Measurements from ENCODE around the gene WDR88. TPM values are rescaled to one million over a fixed set of nuclear protein-coding genes. Genes with fewer than 3 reads are reported as not detected.
"Not testable (repeated sequence)": the region's sequence is repeated elsewhere in the genome, so short reads cannot be mapped to it uniquely, and the experiment has no call there.

WDR88 gene
- total RNA-seq, 1 donor from 2014 or later, result not detected

- Histone ChIP-seq H3K27me3 (ENCODE audit: control insufficient read depth in 3 of 3, insufficient read depth in 3 of 3, low read length in 3 of 3) (no peaks in the 10 kb centered on the region), H3K4me1 (ENCODE audit: control insufficient read depth in 3 of 3, insufficient read depth in 3 of 3, low read length in 3 of 3) (no peaks in the 10 kb centered on the region), H3K9me3 (ENCODE audit: control insufficient read depth in 3 of 3, low read length in 3 of 3) (no peaks in the 10 kb centered on the region), H3K36me3 (ENCODE audit: control insufficient read depth in 3 of 3, insufficient read depth in 3 of 3, low read length in 3 of 3) (peaks cover 11 to 19% (median 17%) of the 10 kb centered on the region in 3 donors), H3K9ac (ENCODE audit: low read depth in 1 of 3, low read length in 3 of 3) (no peak overlapping the region), H3K27ac (ENCODE audit: low read depth, low read length) (no peak overlapping the region), H3K4me3 (ENCODE audit: low read length in 3 of 3) (no peak overlapping the region)
Observed at GRCh38 chr19:33207903-33208302, 76.0 kb downstream of the WDR88 start.

DNA sequence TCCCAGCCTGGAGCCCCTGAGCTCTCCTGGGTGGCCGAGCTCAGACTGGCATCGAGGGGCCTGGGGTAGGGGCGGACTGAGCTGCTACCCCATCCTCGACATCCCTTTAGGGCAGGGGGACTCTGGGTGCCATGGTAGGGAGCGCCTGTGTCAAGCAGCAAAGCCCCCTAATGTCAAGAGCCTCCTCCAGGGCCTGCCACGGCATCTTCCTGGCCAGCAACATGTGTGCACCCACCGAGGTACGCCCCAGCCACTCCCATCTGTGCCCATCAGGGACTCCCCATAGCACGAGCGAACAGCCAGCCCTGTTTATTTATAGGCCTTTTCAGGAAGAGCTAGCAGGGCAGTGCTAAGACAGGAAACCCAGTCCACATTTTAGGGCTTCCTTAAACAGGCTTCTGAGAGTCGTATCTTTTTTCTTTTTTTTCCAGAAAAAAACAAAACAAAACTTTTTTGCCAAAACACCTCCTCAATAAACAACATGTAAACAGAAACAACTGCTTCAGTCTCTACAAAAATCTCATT lies 76.5 kb downstream of the WDR88 start:
- Histone ChIP-seq H3K27me3 (ENCODE audit: control insufficient read depth in 3 of 3, insufficient read depth in 3 of 3, low read length in 3 of 3) (no peaks in the 10 kb centered on the region), H3K36me3 (ENCODE audit: control insufficient read depth in 3 of 3, insufficient read depth in 3 of 3, low read length in 3 of 3) (peaks cover 6 to 13% (median 11%) of the 10 kb centered on the region in 3 donors), H3K4me1 (ENCODE audit: control insufficient read depth in 3 of 3, insufficient read depth in 3 of 3, low read length in 3 of 3) (no peaks in the 10 kb centered on the region), H3K9me3 (ENCODE audit: control insufficient read depth in 3 of 3, low read length in 3 of 3) (no peaks in the 10 kb centered on the region), H3K4me3 (ENCODE audit: low read length in 3 of 3) (no peak overlapping the region), H3K27ac (ENCODE audit: low read depth, low read length) (no peak overlapping the region), H3K9ac (ENCODE audit: low read depth in 1 of 3, low read length in 3 of 3) (no peak overlapping the region)

- Histone ChIP-seq H3K27me3 (ENCODE audit: control insufficient read depth in 3 of 3, insufficient read depth in 3 of 3, low read length in 3 of 3) (no peaks in the 10 kb centered on the region), H3K36me3 (ENCODE audit: control insufficient read depth in 3 of 3, insufficient read depth in 3 of 3, low read length in 3 of 3) (peaks cover 5 to 13% (median 8%) of the 10 kb centered on the region in 3 donors), H3K4me3 (ENCODE audit: low read length in 3 of 3) (no peak overlapping the region), H3K9me3 (ENCODE audit: control insufficient read depth in 3 of 3, low read length in 3 of 3) (no peaks in the 10 kb centered on the region), H3K4me1 (ENCODE audit: control insufficient read depth in 3 of 3, insufficient read depth in 3 of 3, low read length in 3 of 3) (no peaks in the 10 kb centered on the region), H3K27ac (ENCODE audit: low read depth, low read length) (no peak overlapping the region), H3K9ac (ENCODE audit: low read depth in 1 of 3, low read length in 3 of 3) (no peak overlapping the region)
Observed at GRCh38 chr19:33208904-33209849, 77.3 kb downstream of the WDR88 start.

DNA sequence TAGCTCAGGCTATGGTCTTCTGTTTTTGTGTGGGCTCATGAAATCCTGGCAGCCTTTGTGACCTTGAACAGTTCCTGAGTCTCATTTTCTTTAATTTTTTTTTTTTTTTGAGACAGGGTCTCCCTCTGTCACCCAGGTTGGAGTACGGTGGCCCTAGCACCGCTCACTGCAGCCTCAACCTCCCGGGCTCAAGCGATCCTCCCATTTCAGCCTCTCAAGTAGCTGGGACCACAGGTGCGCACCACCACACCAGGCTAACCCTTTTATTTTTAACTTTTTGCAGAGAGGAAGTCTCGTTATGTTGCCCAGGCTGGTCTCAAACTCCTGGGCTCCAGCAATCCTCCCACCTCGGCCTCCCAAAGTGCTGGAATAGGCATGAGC lies 77.9 kb downstream of the WDR88 start:
- H3K27ac ChIP-seq (ENCODE audit: low read depth, low read length); H3K36me3 ChIP-seq (ENCODE audit: control insufficient read depth in 3 of 3, insufficient read depth in 3 of 3, low read length in 3 of 3); H3K9me3 ChIP-seq (ENCODE audit: control insufficient read depth in 3 of 3, low read length in 3 of 3); H3K4me1 ChIP-seq (ENCODE audit: control insufficient read depth in 3 of 3, insufficient read depth in 3 of 3, low read length in 3 of 3); H3K27me3 ChIP-seq (ENCODE audit: control insufficient read depth in 3 of 3, insufficient read depth in 3 of 3, low read length in 3 of 3); H3K9ac ChIP-seq (ENCODE audit: low read depth in 1 of 3, low read length in 3 of 3); H3K4me3 ChIP-seq (ENCODE audit: low read length in 3 of 3): not testable (repeated sequence)

DNA sequence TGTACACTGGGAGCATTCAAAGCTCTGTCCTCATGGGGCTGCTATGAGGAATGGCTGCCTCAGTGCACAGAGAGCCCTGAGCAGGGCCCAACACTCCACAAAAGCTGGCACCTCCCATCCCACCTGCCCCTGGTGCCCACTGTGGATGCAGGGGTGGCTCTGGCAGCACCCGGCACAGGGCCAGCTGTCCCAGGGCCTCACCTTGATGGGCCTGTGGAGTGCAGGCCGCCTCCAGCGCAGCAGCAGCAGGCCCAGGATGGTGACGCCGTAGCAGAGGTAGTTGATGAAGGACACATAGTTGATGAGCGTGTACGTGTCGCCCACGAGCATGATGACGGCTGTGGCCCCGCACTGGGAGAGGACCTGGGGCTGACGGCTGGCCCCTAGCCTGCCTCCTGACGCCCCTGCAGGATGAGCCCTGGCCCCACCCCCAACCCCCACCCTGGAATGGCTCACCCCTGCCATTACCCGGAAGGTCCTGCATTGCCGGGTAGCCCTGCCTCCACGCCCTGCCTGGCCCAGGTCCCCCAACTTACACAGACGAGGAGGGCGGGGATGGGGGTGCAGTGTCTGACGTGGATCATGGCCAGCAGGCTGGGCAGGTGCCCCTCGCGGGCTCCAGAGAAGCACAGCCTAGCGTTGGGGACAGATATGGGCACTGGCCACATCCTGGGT lies 78.5 kb downstream of the WDR88 start:
- H3K27ac ChIP-seq (ENCODE audit: low read depth, low read length), result no peak overlapping the region
- no peaks in the 10 kb centered on the region for H3K4me1 ChIP-seq (ENCODE audit: control insufficient read depth in 3 of 3, insufficient read depth in 3 of 3, low read length in 3 of 3)
- no peaks in the 10 kb centered on the region for H3K9me3 ChIP-seq (ENCODE audit: control insufficient read depth in 3 of 3, low read length in 3 of 3)

GRCh38 chr19:33211794-33212435 lies 80.0 kb downstream of the WDR88 start:
- H3K9ac ChIP-seq (ENCODE audit: low read depth in 1 of 3, low read length in 3 of 3), result no peak overlapping the region
- no peak overlapping the region for H3K27ac ChIP-seq (ENCODE audit: low read depth, low read length)
- no peak overlapping the region for H3K4me3 ChIP-seq (ENCODE audit: low read length in 3 of 3)
- no peaks in the 10 kb centered on the region for H3K27me3 ChIP-seq (ENCODE audit: control insufficient read depth in 3 of 3, insufficient read depth in 3 of 3, low read length in 3 of 3)
- no peaks in the 10 kb centered on the region for H3K4me1 ChIP-seq (ENCODE audit: control insufficient read depth in 3 of 3, insufficient read depth in 3 of 3, low read length in 3 of 3)
- no peaks in the 10 kb centered on the region for H3K9me3 ChIP-seq (ENCODE audit: control insufficient read depth in 3 of 3, low read length in 3 of 3)
- H3K36me3 ChIP-seq (ENCODE audit: control insufficient read depth in 3 of 3, insufficient read depth in 3 of 3, low read length in 3 of 3), result peaks cover 0 to 2% (median 0%) of the 10 kb centered on the region in 3 donors

More for the DNA sequence above, 78.5 kb downstream of the WDR88 start:
- Histone ChIP-seq H3K27me3 (ENCODE audit: control insufficient read depth in 3 of 3, insufficient read depth in 3 of 3, low read length in 3 of 3) (no peaks in the 10 kb centered on the region), H3K4me3 (ENCODE audit: low read length in 3 of 3) (no peak overlapping the region), H3K9ac (ENCODE audit: low read depth in 1 of 3, low read length in 3 of 3) (no peak overlapping the region), H3K36me3 (ENCODE audit: control insufficient read depth in 3 of 3, insufficient read depth in 3 of 3, low read length in 3 of 3) (peaks cover 3 to 8% (median 7%) of the 10 kb centered on the region in 3 donors)

GRCh38 chr19:33212436-33213172 lies 80.7 kb downstream of the WDR88 start:
- Histone ChIP-seq H3K9me3 (ENCODE audit: control insufficient read depth in 3 of 3, low read length in 3 of 3) (no peaks in the 10 kb centered on the region), H3K27me3 (ENCODE audit: control insufficient read depth in 3 of 3, insufficient read depth in 3 of 3, low read length in 3 of 3) (peaks cover 0 to 5% (median 0%) of the 10 kb centered on the region in 3 donors), H3K36me3 (ENCODE audit: control insufficient read depth in 3 of 3, insufficient read depth in 3 of 3, low read length in 3 of 3) (peaks cover 0 to 1% (median 0%) of the 10 kb centered on the region in 3 donors), H3K9ac (ENCODE audit: low read depth in 1 of 3, low read length in 3 of 3) (no peak overlapping the region), H3K4me3 (ENCODE audit: low read length in 3 of 3) (no peak overlapping the region), H3K4me1 (ENCODE audit: control insufficient read depth in 3 of 3, insufficient read depth in 3 of 3, low read length in 3 of 3) (no peaks in the 10 kb centered on the region), H3K27ac (ENCODE audit: low read depth, low read length) (no peak overlapping the region)

GRCh38 chr19:33214596-33214995 lies 82.7 kb downstream of the WDR88 start:
- Histone ChIP-seq H3K4me3 (ENCODE audit: low read length in 3 of 3) (no peak overlapping the region), H3K27ac (ENCODE audit: low read depth, low read length) (no peak overlapping the region), H3K27me3 (ENCODE audit: control insufficient read depth in 3 of 3, insufficient read depth in 3 of 3, low read length in 3 of 3) (peaks cover 0 to 18% (median 8%) of the 10 kb centered on the region in 3 donors), H3K4me1 (ENCODE audit: control insufficient read depth in 3 of 3, insufficient read depth in 3 of 3, low read length in 3 of 3) (no peaks in the 10 kb centered on the region), H3K36me3 (ENCODE audit: control insufficient read depth in 3 of 3, insufficient read depth in 3 of 3, low read length in 3 of 3) (no peaks in the 10 kb centered on the region), H3K9ac (ENCODE audit: low read depth in 1 of 3, low read length in 3 of 3) (no peak overlapping the region), H3K9me3 (ENCODE audit: control insufficient read depth in 3 of 3, low read length in 3 of 3) (no peaks in the 10 kb centered on the region)

GRCh38 chr19:33215438-33216197 lies 83.7 kb downstream of the WDR88 start:
- H3K9me3 ChIP-seq (ENCODE audit: control insufficient read depth in 3 of 3, low read length in 3 of 3), result no peaks in the 10 kb centered on the region
- peaks cover 0 to 22% (median 9%) of the 10 kb centered on the region in 3 donors for H3K27me3 ChIP-seq (ENCODE audit: control insufficient read depth in 3 of 3, insufficient read depth in 3 of 3, low read length in 3 of 3)
- H3K4me1 ChIP-seq (ENCODE audit: control insufficient read depth in 3 of 3, insufficient read depth in 3 of 3, low read length in 3 of 3), result no peaks in the 10 kb centered on the region
- H3K36me3 ChIP-seq (ENCODE audit: control insufficient read depth in 3 of 3, insufficient read depth in 3 of 3, low read length in 3 of 3), result no peaks in the 10 kb centered on the region
- no peak overlapping the region for H3K9ac ChIP-seq (ENCODE audit: low read depth in 1 of 3, low read length in 3 of 3)
- no peak overlapping the region for H3K27ac ChIP-seq (ENCODE audit: low read depth, low read length)
- no peak overlapping the region for H3K4me3 ChIP-seq (ENCODE audit: low read length in 3 of 3)

All from skeletal muscle tissue (tissue), 4 donors.